T-helper 1 cell treated with Interleukin-12 subunit alpha and Interleukin-12 subunit beta and Interleukin-4 antibody, amounts not matched to agents 30 ng/mL and 1 ng/mL, for 36 hours (primary cell): ENCODE measurements around the gene GPR22. TPM values are rescaled to one million over a fixed set of nuclear protein-coding genes. Genes with fewer than 3 reads are reported as not detected.

Source experiments
- intact Hi-C: fragments of 100-400 bp; cut with micrococcal nuclease; formaldehyde crosslinking; loops from one replicate; pipeline ENCODE4 v1.15.1; 2024
- total RNA-seq: library from RNA; stranded (reverse); gene quantifications from 2 replicates; pipeline ENCODE4 v1.2.3, GENCODE V29; 2022

The GPR22 gene
- total RNA-seq = not detected in 2 replicates

GRCh38 chr7:107469929-107470328 lies at the start of gene GPR22:
TSS of gene GPR22 (plus strand) at chr7:107470057. CDS start at chr7:107474061, 4,004 bp downstream.
- intact Hi-C loops = no loop called here

GRCh38 chr7:107427462-107427861 lies 42.4 kb upstream of the GPR22 start:
- intact Hi-C loops = no loop called here

- intact Hi-C loops = no loop called here
Measured at GRCh38 chr7:107428642-107429041, 41.2 kb upstream of the GPR22 start.

GRCh38 chr7:107430057-107430456 lies 39.8 kb upstream of the GPR22 start:
- intact Hi-C loops = no loop called here

GRCh38 chr7:107432261-107432660 lies 37.6 kb upstream of the GPR22 start:
- intact Hi-C loops = no loop called here

GRCh38 chr7:107435749-107436148 lies 34.1 kb upstream of the GPR22 start:
- intact Hi-C loops = no loop called here

- intact Hi-C loops = no loop called here
Measured at GRCh38 chr7:107439025-107439424, 30.8 kb upstream of the GPR22 start.

- intact Hi-C loops = no loop called here
Measured at GRCh38 chr7:107441581-107442422, 28.1 kb upstream of the GPR22 start.

GRCh38 chr7:107442678-107443077 lies 27.2 kb upstream of the GPR22 start:
- intact Hi-C loops = no loop called here

- intact Hi-C loops = no loop called here
Measured at GRCh38 chr7:107446531-107446930, 23.3 kb upstream of the GPR22 start.

- intact Hi-C loops = no loop called here
Measured at GRCh38 chr7:107446988-107447387, 22.9 kb upstream of the GPR22 start.

- intact Hi-C loops = no loop called here
Measured at GRCh38 chr7:107450970-107451369, 18.9 kb upstream of the GPR22 start.

GRCh38 chr7:107453388-107453787 lies 16.5 kb upstream of the GPR22 start:
- intact Hi-C loops = no loop called here

GRCh38 chr7:107461938-107462533 lies 7.8 kb upstream of the GPR22 start:
- intact Hi-C loops = loop anchor here (2.0 to 5.0 kb wide), 2 partner anchors 120 to 217 kb away; partner anchors contain the start of gene BCAP29

- intact Hi-C loops = loop anchor here (1.0 to 5.0 kb wide), 11 partner anchors 38 to 683 kb away; partner anchors contain the start of genes BCAP29 and DLD
Measured at GRCh38 chr7:107463139-107464078, 6.4 kb upstream of the GPR22 start.

- intact Hi-C loops = loop anchor here (2.0 to 5.0 kb wide), 2 partner anchors 118 to 682 kb away; partner anchors contain the start of gene BCAP29
Measured at GRCh38 chr7:107464666-107465226, 5.1 kb upstream of the GPR22 start.

- intact Hi-C loops = no loop called here
Measured at GRCh38 chr7:107467972-107468371, 1.9 kb upstream of the GPR22 start.

- intact Hi-C loops = no loop called here
Measured at GRCh38 chr7:107468824-107469223, 1.0 kb upstream of the GPR22 start.

- intact Hi-C loops = no loop called here
Measured at GRCh38 chr7:107471292-107472070, 1.6 kb downstream of the GPR22 start.

GRCh38 chr7:107472116-107472515 lies 2.3 kb downstream of the GPR22 start:
- intact Hi-C loops = no loop called here
